GM21367 (cell line): ENCODE results near the gene ZNF366.

Source experiments
- ATAC-seq: cut with Tn5 transposase; IDR thresholded peaks from one replicate; pipeline ENCODE4 v1.9.1; 2021; ENCODE audit not compliant: unreplicated experiment

Gene ZNF366

DNA sequence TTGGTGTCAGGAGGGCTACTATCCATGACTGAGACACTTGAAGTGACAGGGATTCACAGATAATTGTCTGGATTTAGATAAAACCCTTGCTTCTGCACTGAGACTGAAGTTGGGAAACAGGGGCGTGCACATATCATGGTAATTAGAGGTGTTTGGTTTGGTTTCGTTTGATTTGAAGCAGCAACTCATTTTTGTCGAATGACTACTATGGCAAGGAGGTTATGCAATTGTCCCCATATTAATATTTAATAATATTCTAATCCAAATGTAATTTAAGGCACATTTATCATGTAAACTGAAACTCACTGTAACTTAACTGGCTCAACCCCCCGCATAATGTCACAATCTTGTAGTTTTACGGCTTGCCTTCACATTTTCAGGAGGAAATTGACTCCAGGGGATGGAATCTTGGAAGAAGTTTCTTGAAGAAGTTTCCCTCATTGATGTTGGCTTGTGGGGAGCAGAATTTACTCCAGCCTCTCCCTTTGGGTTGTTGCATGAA lies 12.5 kb downstream of the ZNF366 start:
- ATAC-seq = no peak

DNA sequence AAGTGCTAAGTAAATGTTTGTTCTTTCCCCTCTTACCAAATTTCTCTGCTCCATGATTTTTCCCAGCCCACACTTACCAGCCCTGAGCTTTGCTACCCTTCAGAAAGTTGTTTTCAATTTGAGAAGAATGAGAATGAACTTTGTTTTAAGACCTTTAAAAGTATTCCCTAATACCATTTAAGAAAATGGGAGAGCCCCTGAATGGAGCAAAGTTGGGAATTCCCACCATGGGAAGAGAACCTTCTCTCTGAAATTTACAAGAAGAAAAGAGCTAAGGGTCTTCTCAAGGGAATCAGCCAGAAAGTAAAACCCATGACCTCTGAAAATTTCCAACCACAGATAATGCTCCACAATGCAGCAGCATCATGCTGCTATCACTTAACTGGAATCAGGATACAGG lies 17.7 kb downstream of the ZNF366 start:
- no peak for ATAC-seq

- no peak for ATAC-seq
Observed at GRCh38 chr5:72488756-72489155, 18.5 kb downstream of the ZNF366 start.

DNA sequence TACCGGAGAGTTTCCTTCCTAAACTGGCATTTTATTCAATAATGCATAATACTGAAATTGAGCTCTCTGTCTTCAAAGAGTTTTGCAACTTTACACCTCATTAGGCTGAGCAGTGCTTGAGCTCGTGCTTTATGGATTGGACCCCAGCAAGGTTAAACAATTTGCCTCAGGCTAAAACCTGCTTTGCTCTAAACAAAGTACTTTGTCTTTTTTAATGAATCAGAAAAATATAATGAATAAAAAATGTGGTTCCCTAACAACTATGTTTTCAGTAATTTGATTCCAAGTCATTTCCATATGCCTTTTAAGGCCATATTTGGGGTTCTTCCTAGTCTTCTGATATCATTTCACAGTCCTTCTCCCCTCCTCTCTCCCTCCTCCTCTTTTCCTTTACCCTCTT lies 20.0 kb downstream of the ZNF366 start:
- ATAC-seq = no peak

- ATAC-seq = no peak
Observed at GRCh38 chr5:72486371-72486770, 20.8 kb downstream of the ZNF366 start.

- ATAC-seq = no peak
Observed at GRCh38 chr5:72485430-72485974, 21.7 kb downstream of the ZNF366 start.

DNA sequence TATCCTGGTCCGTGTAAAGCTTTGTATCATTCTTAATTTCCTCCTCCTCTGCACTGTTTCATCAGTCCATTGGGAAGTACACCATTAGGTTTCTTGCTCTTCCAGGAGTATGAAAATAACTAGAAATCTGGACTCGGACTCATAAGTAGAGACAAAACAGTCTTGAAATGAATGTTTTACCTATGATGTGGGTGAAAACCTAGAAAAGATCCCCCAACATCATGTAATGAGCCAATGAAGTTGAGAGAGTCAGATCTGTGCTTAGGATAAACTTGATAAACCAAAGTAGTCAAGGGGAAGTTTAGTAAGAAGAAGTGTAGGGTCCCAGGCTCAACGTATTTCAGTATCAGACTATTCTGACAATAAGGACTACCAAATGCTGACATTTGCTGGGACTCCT lies 25.2 kb downstream of the ZNF366 start:
- ATAC-seq = no peak

DNA sequence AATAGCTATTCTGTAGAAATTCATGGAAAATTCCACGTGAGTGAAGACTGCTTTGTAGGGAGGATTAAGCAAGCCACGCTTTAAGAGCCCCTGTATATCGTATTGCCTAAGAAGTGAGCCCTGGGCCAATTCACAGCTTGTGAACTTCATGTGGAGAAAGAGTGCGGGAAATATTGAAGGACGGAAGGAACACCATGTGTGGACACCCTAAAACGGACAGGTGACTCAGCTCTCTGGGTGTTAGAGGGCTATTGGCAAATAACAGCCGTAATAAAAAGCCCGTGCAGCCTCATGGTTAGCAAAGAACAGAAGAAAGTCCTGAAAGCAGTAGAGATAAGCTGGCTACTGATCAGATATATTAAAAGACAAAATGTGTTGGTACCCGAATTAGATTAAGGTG lies 26.4 kb downstream of the ZNF366 start:
- ATAC-seq = no peak

- ATAC-seq = no peak
Observed at GRCh38 chr5:72479921-72480320, 27.3 kb downstream of the ZNF366 start.

GRCh38 chr5:72478684-72479083 lies 28.5 kb downstream of the ZNF366 start:
- ATAC-seq = no peak

GRCh38 chr5:72478276-72478675 lies 28.9 kb downstream of the ZNF366 start:
- no peak for ATAC-seq

GRCh38 chr5:72477644-72478043 lies 29.6 kb downstream of the ZNF366 start:
- no peak for ATAC-seq

DNA sequence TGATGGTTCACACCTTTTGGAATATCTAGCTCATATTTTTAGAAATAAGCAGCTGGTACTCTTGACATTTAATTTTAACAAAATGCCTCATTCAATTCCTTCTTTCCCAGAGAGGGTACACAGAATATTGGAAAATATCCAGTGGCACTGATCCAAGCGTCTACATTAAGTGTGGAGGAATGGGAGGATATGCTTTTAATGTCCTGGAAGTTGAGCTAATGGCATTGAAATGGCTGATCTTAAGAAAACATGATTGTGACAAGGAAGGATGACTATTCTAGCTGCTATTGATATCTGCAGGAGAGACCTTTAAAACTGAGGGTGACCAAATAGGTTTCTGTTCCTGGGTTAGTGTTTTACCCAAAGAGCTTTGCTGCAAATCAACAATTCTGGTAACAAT lies 30.0 kb downstream of the ZNF366 start:
- ATAC-seq = no peak

DNA sequence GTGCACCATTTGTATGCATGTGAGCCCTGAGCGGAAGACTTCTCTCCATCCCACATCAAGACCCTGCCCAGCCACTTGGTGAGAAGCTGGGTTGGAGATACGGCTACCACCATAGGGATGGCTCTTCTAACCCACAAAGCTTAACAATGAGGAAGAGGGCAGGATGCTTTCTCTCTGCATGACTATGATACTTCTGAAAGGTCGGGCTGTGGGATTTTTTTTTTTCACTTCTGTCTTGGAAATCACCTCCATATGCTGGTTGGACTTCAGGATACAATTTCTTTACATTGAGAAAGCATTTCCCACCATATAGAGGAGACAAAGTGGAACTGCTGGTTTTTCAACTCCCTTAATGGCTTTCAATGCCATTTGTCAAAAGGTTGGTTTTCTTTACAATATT lies 30.5 kb downstream of the ZNF366 start:
- ATAC-seq = no peak

DNA sequence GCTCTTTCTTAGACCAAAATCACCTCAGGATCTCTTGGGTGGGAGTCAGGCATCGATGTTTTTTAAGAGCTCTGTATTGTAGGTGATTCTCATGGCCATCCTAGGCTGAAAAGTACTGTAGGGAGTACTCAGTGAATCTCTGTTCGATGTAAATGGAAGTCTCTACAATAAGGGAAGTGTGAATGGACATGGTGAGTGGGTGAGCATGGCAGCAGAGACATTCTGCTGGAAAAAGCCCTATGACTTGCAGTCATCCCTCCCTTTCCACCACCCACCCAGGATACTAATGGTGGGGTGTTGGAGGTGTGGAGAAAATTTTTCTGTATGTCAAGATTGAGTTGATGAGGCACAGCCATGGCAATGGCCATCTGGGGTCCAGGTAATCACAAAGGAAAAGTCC lies 30.9 kb downstream of the ZNF366 start:
- no peak for ATAC-seq

DNA sequence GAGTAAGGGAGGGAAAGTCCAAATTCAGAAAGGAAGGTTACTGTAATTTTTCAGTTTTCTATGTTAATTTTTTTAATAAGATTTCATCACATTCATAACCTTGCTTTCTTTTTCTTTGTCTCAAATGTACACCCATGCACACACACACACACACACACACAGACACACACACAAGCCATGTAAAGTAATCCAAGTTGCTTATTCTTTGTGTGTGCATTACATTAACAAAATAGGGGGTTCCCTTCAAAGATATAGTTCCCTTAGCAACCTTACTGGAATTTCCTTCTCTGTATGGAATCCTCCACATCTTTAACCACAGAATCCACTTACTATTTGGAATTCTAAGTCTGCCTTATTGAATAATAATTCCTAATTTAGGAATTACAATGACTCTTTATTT lies 32.7 kb downstream of the ZNF366 start:
- no peak for ATAC-seq

DNA sequence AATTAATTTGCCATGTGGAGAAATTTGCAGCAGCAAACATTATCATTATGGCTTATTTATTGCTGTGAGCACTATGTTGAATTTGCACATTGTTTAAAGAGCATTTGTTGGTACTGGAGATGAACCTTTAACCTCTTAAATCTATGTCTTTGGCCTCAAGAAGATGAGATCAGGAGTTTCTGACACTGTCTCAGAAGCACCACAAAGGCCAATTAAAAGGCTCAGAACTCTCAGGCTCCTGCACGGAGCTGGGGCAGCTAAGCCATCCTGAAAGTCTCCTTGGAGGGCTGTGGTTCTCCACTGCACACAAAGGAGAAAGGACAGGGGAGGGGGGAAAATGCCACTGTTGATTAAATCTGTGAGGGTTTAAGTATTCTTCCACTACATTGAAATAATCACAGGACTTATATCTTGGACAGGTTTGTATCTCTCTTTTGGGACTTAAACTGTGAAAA lies 33.1 kb downstream of the ZNF366 start:
- ATAC-seq = no peak

DNA sequence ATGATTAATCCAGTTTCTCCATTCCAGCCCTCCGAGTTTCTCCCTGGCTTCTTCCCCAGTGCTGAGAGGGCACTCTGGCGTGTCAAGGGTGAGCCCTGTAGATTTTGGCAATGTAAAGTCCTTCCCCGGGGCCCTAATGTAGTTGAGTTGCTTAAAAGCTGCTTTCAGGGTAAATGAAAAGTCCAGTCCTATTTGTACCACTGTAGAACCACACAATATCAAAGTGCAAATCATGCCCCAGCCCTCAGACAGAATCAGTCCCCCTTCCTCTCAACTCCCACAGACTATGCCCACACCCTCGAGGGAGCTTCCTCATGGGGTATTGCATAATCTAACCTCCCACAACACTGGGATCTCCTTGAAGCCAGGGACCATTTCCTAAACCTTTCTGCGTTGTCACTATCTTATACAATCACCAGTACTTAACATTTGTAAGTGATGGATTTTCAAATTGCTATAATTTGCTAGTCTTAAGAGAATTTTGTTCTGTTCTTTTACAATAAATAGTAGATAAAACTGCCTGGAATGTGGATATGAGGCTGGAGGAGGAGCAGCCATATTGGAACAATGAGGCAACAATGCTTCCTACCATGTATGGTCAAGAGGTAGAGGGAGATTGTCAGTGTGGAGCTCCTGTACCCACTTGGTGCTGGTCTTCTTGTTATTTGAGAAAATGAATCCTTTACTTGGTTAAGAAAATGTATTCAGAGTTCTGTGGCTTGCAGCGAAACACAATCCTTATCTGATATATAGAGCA lies 34.4 kb downstream of the ZNF366 start:
- no peak for ATAC-seq

DNA sequence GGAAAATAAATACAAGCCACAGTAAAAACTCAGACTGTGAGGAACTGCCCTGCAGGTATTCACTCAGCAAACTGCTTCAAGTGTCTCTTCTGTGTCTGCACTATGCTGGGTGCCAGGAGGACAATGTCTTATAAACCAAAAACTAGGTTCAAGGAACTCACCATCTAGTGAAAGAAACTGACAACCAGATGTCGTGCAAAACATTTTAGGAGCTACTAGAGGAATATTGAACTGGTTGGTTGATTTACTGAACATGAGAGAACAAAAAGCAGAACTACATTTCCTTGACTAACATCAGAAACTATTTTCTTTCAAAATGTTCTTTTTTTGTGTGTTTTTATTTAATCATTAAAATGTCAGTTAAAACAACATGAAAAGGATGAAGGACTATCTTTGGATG lies 35.2 kb downstream of the ZNF366 start:
- ATAC-seq = no peak

- ATAC-seq = no peak
Observed at GRCh38 chr5:72470826-72471225, 36.4 kb downstream of the ZNF366 start.

DNA sequence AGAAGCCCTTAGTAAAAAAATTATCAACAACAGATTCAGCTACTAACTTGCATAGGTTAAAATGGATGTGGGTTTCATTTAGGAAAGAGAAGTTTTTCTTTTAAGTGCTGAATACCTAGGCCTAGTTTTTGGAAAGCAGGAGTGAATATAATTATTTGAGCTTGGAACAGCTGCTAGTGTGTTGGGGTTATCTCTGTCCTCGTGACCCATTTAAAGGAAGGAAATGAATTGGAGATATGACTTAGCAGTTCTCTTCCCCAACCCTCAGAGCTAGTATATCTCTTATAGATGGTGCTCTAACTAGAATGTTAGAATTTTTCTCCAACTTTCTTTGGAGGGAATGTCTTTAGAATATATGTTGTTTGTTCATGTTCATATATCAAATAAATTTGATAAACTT lies 38.6 kb downstream of the ZNF366 start:
- ATAC-seq = no peak

DNA sequence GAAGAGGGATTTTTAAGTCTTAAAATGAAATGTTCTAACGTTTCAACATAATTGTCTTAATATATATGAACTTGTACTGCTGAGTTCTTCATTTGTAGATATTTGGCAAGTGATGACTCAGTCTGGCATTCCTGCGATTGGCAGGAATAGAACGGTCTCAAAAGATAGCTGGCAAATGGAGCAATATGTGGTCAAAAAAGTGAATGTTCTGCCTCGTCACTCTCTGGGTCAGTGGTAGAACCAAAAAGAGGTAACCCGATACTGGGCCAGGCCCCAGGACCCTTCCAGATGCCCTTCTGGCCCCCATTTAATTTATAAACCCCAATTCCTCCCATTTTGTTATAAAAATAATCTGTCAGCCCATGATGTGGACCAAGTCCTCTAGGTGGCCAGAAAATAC lies 39.2 kb downstream of the ZNF366 start:
- no peak for ATAC-seq

GRCh38 chr5:72467461-72467860 lies 39.7 kb downstream of the ZNF366 start:
- no peak for ATAC-seq
